PFSK-1 (cell line): ENCODE data around the gene ZNF827. TPM values are rescaled to one million over a fixed set of nuclear protein-coding genes. Genes with fewer than 3 reads are reported as not detected.

Experiments used
- FOXP2 ChIP-seq: optimal IDR thresholded peaks from 2 replicates; pipeline ENCODE3; 2011; ENCODE audit warnings: borderline replicate concordance, control low read depth, inconsistent platforms; ENCODE audit not compliant: insufficient read depth; ENCODE audit errors: extremely low read length, extremely low read depth
- POLR2AphosphoS5 ChIP-seq: IDR thresholded peaks from 2 replicates; pipeline ENCODE4 v1.6.1; 2012; ENCODE audit warnings: low read depth, mild to moderate bottlenecking, control low read depth, low read length, moderate library complexity
- SIN3A ChIP-seq: IDR thresholded peaks from 2 replicates; pipeline ENCODE4 v1.6.1; 2012; ENCODE audit warnings: mild to moderate bottlenecking, low read length, moderate library complexity, borderline replicate concordance; ENCODE audit not compliant: insufficient read depth
- TAF1 ChIP-seq: IDR thresholded peaks from 2 replicates; pipeline ENCODE4 v1.6.1; 2012; ENCODE audit warnings: low read length, control low read depth, borderline replicate concordance; ENCODE audit not compliant: insufficient read depth
- polyA plus RNA-seq: library from polyadenylated mRNA; unstranded; fragments of >200 nt; gene quantifications from one replicate; pipeline ENCODE4 v1.2.1, GENCODE V29; 2012; ENCODE audit warnings: low read depth, missing spikeins; ENCODE audit not compliant: insufficient read length
- TF ChIP-seq, protein P1 (sequence below), 2 experiments: IDR thresholded peaks; 2 replicates each; pipeline versions ENCODE4 v1.6.1 to v1.8.0; 2011 to 2012; ENCODE audit warnings: low read depth in 2 of 2, low read length in 2 of 2, control low read depth in 1 of 2, inconsistent platforms in 1 of 2, mild to moderate bottlenecking in 1 of 2, moderate library complexity in 1 of 2; ENCODE audit not compliant: insufficient read depth in 1 of 2

ZNF827 gene, protein sequence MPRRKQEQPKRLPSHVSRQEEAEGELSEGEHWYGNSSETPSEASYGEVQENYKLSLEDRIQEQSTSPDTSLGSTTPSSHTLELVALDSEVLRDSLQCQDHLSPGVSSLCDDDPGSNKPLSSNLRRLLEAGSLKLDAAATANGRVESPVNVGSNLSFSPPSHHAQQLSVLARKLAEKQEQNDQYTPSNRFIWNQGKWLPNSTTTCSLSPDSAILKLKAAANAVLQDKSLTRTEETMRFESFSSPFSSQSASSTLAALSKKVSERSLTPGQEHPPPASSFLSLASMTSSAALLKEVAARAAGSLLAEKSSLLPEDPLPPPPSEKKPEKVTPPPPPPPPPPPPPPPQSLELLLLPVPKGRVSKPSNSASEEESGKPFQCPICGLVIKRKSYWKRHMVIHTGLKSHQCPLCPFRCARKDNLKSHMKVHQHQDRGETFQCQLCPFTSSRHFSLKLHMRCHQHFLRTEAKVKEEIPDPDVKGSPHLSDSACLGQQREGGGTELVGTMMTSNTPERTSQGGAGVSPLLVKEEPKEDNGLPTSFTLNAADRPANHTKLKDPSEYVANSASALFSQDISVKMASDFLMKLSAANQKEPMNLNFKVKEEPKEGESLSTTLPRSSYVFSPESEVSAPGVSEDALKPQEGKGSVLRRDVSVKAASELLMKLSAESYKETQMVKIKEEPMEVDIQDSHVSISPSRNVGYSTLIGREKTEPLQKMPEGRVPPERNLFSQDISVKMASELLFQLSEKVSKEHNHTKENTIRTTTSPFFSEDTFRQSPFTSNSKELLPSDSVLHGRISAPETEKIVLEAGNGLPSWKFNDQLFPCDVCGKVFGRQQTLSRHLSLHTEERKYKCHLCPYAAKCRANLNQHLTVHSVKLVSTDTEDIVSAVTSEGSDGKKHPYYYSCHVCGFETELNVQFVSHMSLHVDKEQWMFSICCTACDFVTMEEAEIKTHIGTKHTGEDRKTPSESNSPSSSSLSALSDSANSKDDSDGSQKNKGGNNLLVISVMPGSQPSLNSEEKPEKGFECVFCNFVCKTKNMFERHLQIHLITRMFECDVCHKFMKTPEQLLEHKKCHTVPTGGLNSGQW
- polyA plus RNA-seq: 16.7 TPM

DNA sequence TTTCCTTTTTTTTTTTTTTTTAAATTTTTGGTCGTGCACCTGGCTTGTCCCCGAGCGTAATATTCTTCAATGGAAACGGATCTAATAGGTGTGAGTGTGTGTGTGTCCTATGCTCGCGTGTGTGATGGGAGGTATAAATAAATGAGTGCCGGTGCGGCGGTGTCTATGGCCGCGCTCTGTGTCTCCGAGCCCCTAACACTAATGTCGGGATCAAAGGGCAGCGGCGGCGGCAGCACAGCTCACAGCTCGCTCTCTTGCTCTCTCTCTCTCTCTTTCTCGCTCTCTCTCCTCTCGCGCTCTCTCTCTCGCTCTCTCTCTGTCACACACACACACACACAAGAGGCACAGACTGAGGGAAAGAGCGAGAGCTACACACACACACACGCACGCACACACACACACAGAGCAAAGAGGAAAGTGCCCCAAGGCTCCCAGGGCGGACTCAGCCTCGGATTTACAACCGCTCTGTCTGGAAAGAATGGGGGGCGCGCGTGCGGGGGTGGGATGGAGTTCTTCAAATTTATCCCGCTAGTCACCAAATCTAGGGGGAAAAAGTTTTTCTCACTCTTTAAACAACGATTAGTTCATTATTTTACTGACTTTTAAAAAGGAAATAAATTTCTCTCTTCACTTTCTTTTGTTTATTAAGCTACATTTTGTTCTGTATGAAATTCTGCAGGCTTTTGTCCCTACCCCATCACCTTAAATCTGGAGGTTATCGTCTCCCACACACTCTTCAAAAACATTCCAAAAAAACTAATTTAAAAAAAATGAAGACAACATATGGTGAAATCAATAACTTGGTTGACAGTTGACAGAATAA, at the start of gene ZNF827:
ZNF827 (minus strand) TSS at position 206 of the 823 bp plus-strand sequence. CDS start 416 bp downstream, outside the sequence.
- TF ChIP-seq SIN3A (peak; percentile 21; the same call in 1 of the 2 replicates), POLR2AphosphoS5 (peak; percentile 56), FOXP2 (no peak), TAF1 (peak; percentile 76; the same call in 1 of the 2 replicates)
- TF ChIP-seq, protein P1, sequence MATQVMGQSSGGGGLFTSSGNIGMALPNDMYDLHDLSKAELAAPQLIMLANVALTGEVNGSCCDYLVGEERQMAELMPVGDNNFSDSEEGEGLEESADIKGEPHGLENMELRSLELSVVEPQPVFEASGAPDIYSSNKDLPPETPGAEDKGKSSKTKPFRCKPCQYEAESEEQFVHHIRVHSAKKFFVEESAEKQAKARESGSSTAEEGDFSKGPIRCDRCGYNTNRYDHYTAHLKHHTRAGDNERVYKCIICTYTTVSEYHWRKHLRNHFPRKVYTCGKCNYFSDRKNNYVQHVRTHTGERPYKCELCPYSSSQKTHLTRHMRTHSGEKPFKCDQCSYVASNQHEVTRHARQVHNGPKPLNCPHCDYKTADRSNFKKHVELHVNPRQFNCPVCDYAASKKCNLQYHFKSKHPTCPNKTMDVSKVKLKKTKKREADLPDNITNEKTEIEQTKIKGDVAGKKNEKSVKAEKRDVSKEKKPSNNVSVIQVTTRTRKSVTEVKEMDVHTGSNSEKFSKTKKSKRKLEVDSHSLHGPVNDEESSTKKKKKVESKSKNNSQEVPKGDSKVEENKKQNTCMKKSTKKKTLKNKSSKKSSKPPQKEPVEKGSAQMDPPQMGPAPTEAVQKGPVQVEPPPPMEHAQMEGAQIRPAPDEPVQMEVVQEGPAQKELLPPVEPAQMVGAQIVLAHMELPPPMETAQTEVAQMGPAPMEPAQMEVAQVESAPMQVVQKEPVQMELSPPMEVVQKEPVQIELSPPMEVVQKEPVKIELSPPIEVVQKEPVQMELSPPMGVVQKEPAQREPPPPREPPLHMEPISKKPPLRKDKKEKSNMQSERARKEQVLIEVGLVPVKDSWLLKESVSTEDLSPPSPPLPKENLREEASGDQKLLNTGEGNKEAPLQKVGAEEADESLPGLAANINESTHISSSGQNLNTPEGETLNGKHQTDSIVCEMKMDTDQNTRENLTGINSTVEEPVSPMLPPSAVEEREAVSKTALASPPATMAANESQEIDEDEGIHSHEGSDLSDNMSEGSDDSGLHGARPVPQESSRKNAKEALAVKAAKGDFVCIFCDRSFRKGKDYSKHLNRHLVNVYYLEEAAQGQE (IDR thresholded peaks at IDR 0.05; ENCODE audit: insufficient read depth in 1 of 2, low read depth in 2 of 2, low read length in 2 of 2): peak in 1 of 2 experiments; percentile 36; a peak in 1 of 4 replicates

GRCh38 chr4:145984563-145984962, 45.9 kb upstream of the ZNF827 start:
- TF ChIP-seq, protein P1 (IDR thresholded peaks at IDR 0.05; ENCODE audit: insufficient read depth in 1 of 2, low read depth in 2 of 2, low read length in 2 of 2): no peak
- TF ChIP-seq TAF1 (no peak), FOXP2 (no peak), SIN3A (no peak), POLR2AphosphoS5 (no peak)

DNA sequence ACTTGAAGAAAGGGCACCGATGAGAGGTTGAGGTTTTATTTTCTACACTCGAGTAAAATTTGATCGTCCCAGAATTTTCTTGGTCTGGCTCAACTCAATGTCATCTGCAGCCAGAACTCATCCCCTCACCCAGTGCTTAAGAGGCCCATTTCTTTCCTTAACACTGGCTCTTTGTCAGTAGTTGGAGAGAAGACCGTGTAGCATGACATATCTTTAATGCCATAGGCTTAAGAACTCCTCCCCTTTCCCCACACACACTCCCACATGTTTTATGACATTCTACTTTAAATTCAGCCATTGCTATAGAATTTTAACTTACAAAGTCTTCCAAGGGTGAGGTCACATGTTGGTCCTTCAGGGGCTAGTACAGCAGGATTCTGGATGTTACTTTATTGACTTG, 44.2 kb upstream of the ZNF827 start:
- TF ChIP-seq FOXP2 (no peak), POLR2AphosphoS5 (no peak), SIN3A (no peak), TAF1 (no peak)
- TF ChIP-seq, protein P1 (IDR thresholded peaks at IDR 0.05; ENCODE audit: insufficient read depth in 1 of 2, low read depth in 2 of 2, low read length in 2 of 2): no peak

GRCh38 chr4:145979160-145979559, 40.5 kb upstream of the ZNF827 start:
- no peak for TF ChIP-seq SIN3A
- no peak for TF ChIP-seq POLR2AphosphoS5
- no peak for TF ChIP-seq FOXP2
- TF ChIP-seq, protein P1 (IDR thresholded peaks at IDR 0.05; ENCODE audit: insufficient read depth in 1 of 2, low read depth in 2 of 2, low read length in 2 of 2): no peak
- TF ChIP-seq TAF1: no peak
